Effector memory CD8-positive, alpha-beta T cell (primary cell): Measurements from ENCODE around the gene LRFN5.
"Not testable (repeated sequence)": the region's sequence is repeated elsewhere in the genome, so short reads cannot be mapped to it uniquely, and the experiment has no call there.

Experiments used
- ATAC-seq: fragments of 150-1000 bp; cut with Tn5 transposase; replicated peaks from 2 replicates; pipeline ENCODE4 v1.10.0; 2021; ENCODE audit warnings: mild to moderate bottlenecking, moderate library complexity
- DNase-seq, 3 experiments: peaks; one replicate each; pipeline ENCODE4 v3.0.0; 2021
- H3K27ac Mint-ChIP-seq, 2 donors: one replicate each; pipeline ENCODE4 v1.8.0; 2022; ENCODE audit warnings: mild to moderate bottlenecking in 2 of 2, mixed read lengths in 2 of 2, moderate library complexity in 2 of 2
- H3K27me3 Mint-ChIP-seq, 2 donors: one replicate each; pipeline ENCODE4 v1.8.0; 2022; ENCODE audit warnings: mixed read lengths in 2 of 2
- H3K36me3 Mint-ChIP-seq: one replicate; pipeline ENCODE4 v1.8.0; 2022; ENCODE audit warnings: mild to moderate bottlenecking, moderate library complexity, mixed read lengths; ENCODE audit not compliant: insufficient read depth
- H3K4me1 Mint-ChIP-seq, 2 donors: one replicate each; pipeline ENCODE4 v1.8.0; 2022; ENCODE audit warnings: low read depth in 2 of 2, mixed read lengths in 2 of 2
- H3K4me3 Mint-ChIP-seq, 2 donors: one replicate each; pipeline ENCODE4 v1.8.0; 2022; ENCODE audit warnings: mild to moderate bottlenecking in 2 of 2, mixed read lengths in 2 of 2, moderate library complexity in 2 of 2
- H3K9me3 Mint-ChIP-seq, 2 donors: one replicate each; pipeline ENCODE4 v1.8.0; 2022; ENCODE audit warnings: mixed read lengths in 2 of 2

LRFN5 gene

DNA sequence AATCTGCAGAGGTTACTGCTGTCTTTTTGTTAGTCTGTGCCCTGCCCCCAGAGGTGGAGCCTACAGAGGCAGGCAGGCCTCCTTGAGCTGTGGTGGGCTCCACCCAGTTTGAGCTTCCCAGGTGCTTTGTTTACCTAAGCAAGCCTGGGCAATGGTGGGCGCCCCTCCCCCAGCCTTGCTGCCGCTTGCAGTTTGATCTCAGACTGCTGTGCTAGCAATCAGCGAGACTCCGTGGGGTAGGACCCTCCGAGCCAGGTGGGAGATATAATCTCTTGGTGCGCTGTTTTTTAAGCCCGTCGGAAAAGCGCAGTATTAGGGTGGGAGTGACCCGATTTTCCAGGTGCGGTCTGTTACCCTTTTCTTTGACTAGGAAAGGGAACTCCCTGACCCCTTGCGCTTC is 304.5 kb downstream of the LRFN5 start:
- not testable (repeated sequence) for ATAC-seq, H3K4me1 Mint-ChIP-seq, H3K4me3 Mint-ChIP-seq, DNase-seq, H3K27ac Mint-ChIP-seq, H3K27me3 Mint-ChIP-seq, H3K36me3 Mint-ChIP-seq, H3K9me3 Mint-ChIP-seq

DNA sequence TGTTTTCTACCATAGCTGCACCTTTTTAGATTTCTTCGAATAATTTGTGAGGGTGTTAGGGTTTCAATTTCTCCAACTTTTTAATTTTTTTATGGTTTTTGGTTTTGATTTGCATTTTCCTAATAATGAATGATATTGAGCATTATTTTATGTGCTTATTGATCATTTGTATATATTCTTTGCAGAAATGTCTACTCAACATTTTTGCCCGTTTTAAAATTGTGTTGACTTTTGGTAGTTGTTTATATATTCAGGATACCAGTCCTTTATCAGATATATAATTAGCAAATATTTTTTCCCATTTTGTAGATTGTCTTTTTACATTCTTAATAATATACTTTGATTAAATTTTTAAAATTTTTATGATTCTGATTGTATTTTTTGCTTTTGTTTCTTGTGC is 306.7 kb downstream of the LRFN5 start:
- ATAC-seq (no peak), DNase-seq (no peak)
- H3K4me1 Mint-ChIP-seq, result no peaks in the 10 kb centered on the region
- H3K9me3 Mint-ChIP-seq, result peaks cover 5 to 7% of the 10 kb centered on the region in 2 donors
- H3K4me3 Mint-ChIP-seq, result no peak overlapping the region
- H3K36me3 Mint-ChIP-seq, result no peaks in the 10 kb centered on the region
- H3K27me3 Mint-ChIP-seq, result no peaks in the 10 kb centered on the region
- no peak overlapping the region for H3K27ac Mint-ChIP-seq

DNA sequence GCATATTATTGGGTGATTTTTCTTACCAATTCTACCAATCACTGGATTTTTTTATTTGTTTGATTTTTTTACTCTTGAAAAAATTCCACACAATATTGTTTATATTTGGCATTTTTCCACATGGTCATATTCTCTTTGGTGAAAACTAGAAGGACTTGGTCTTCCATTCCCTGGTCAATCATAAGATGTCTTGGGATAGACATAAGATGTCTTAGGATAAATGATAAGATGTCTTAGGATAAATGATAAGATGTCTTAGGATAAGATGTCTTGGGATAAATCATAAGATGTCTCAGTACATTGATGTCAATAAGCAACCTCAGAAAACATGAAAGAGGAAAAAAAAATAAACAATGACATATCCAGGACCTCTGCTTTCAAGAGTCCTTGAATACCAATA is 309.1 kb downstream of the LRFN5 start:
- Mint-ChIP-seq H3K36me3 (no peaks in the 10 kb centered on the region), H3K4me3 (no peak overlapping the region), H3K27me3 (no peaks in the 10 kb centered on the region), H3K27ac (no peak overlapping the region), H3K4me1 (no peaks in the 10 kb centered on the region), H3K9me3 (no peaks in the 10 kb centered on the region)
- ATAC-seq (no peak), DNase-seq (no peak)

DNA sequence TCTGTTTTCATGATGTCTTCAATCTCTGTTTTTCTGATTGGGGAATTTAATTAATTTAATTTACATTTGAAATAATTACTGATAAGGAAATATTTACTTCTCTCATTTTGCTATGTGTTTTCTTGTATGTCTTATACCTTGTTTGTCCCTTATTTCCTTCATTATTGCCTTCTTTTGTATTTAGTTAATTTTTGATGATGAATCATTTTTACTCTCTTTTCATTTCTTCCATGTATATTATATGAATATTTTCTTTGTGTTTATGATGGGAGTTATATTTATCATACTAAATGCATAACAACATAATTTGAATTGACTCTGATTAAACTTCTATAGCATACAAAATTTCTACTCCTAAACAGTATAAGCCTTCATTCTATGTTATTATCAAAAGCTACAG is 309.6 kb downstream of the LRFN5 start:
- Mint-ChIP-seq H3K27me3 (no peaks in the 10 kb centered on the region), H3K4me3 (no peak overlapping the region), H3K9me3 (no peaks in the 10 kb centered on the region), H3K4me1 (no peaks in the 10 kb centered on the region), H3K27ac (no peak overlapping the region), H3K36me3 (no peaks in the 10 kb centered on the region)
- DNase-seq (no peak), ATAC-seq (no peak)

DNA sequence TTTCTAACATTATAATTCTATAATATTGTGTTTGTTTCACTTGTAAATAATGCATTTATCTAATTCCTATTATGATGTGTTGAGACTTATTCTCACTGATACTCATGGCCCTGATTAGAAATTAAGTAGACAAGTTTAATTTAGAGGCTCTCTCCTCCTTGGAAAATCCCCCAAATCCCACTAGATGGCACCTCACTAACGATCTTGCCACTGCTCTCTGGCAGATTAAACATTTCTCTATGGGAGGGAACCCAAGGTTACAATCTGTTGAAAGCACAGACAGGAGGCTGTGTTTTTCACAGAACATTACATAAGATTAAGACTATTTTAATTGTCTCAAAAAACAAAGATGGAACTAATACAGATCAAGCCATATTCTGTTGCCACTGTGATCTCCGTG is 318.7 kb downstream of the LRFN5 start:
- no peaks in the 10 kb centered on the region for H3K4me1 Mint-ChIP-seq
- H3K4me3 Mint-ChIP-seq, result no peak overlapping the region
- H3K27me3 Mint-ChIP-seq, result no peaks in the 10 kb centered on the region
- DNase-seq (no peak), ATAC-seq (no peak)
- peaks cover 0 to 4% of the 10 kb centered on the region in 2 donors for H3K9me3 Mint-ChIP-seq
- H3K36me3 Mint-ChIP-seq, result no peaks in the 10 kb centered on the region
- no peak overlapping the region for H3K27ac Mint-ChIP-seq

DNA sequence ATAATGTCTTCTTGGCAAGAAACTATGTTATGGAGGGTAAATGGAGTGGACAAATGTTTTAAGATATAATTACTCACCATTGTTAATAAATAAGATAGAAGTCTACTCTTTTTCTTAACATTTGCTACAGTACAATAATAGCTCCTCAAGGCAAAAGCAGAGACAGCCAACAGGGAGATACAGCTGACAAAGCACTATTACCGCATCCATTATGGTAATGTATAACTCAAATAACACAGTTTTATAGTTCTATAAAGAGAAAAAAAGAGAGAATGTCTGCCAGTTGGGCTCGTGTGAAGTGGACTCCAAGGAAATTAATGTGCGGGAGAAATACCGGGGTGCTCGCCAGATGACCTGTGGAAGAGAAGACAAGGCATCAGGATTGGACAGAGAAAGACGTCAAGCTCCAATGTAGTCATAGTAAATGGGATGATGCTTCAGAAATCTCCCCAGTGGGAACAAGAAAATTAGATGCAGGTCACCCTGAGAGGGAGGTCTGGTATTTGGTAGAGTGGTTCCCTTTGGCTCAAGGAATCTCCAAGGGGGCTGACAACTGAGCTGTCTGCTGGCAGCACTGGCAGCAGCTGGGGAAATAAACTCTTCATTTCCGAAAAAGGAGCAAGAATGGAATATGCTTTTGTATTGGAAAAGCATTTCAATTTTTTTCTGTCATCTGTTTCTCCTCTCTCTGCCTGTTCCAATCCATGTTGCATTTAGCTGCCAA is 343.9 kb downstream of the LRFN5 start:
- Mint-ChIP-seq H3K36me3 (no peaks in the 10 kb centered on the region), H3K4me3 (no peak overlapping the region), H3K9me3 (peaks cover 3 to 7% of the 10 kb centered on the region in 2 donors), H3K27ac (no peak overlapping the region), H3K4me1 (no peaks in the 10 kb centered on the region), H3K27me3 (no peaks in the 10 kb centered on the region)
- no peak for DNase-seq
- ATAC-seq, result no peak
